Astrocyte (in vitro differentiated cells and primary cell): ENCODE data around the gene DENND5B. TPM values are rescaled to one million over a fixed set of nuclear protein-coding genes. Genes with fewer than 3 reads are reported as not detected.

Experiments used
- DNase-seq: peaks from one replicate; pipeline ENCODE4 v3.0.0-alpha.2; 2010; ENCODE audit warnings: low read depth
- FAIRE-seq: peaks from 2 replicates; lab custom pipeline; 2011; peaks lifted over from hg19 to GRCh38; lab: Jason Lieb, UNC
- H2AFZ ChIP-seq: 2 replicates; pipeline ENCODE4 v1.6.0; 2012; ENCODE audit warnings: low read depth, low read length, inconsistent platforms
- H3K27ac ChIP-seq: 2 replicates; pipeline ENCODE4 v1.5.1; 2011; ENCODE audit warnings: low read depth, low read length, inconsistent platforms
- H3K27me3 ChIP-seq: 2 replicates; pipeline ENCODE4 v1.6.0; 2011; ENCODE audit warnings: low read length, inconsistent platforms; ENCODE audit not compliant: insufficient read depth
- H3K36me3 ChIP-seq: 2 replicates; pipeline ENCODE4 v1.5.1; 2011; ENCODE audit warnings: low read length, inconsistent platforms; ENCODE audit not compliant: insufficient read depth
- H3K4me1 ChIP-seq: 2 replicates; pipeline ENCODE4 v1.5.1; 2011; ENCODE audit warnings: low read length, inconsistent platforms; ENCODE audit not compliant: insufficient read depth
- H3K4me2 ChIP-seq: 2 replicates; pipeline ENCODE4 v1.6.0; 2012; ENCODE audit warnings: low read length, inconsistent platforms
- H3K4me3 ChIP-seq: 2 replicates; pipeline ENCODE4 v1.5.1; 2011; ENCODE audit warnings: low read depth, mild to moderate bottlenecking, low read length, inconsistent platforms; ENCODE audit not compliant: insufficient read depth
- H3K79me2 ChIP-seq: 2 replicates; pipeline ENCODE4 v1.6.0; 2012; ENCODE audit warnings: mild to moderate bottlenecking, low read length, inconsistent platforms; ENCODE audit not compliant: insufficient read depth
- H3K9ac ChIP-seq: 2 replicates; pipeline ENCODE4 v1.6.0; 2012; ENCODE audit warnings: mild to moderate bottlenecking, low read length, inconsistent platforms
- H3K9me3 ChIP-seq: 2 replicates; pipeline ENCODE4 v1.5.1; 2012; ENCODE audit warnings: low read depth, mild to moderate bottlenecking, low read length, inconsistent platforms; ENCODE audit not compliant: insufficient read depth
- H4K20me1 ChIP-seq: 2 replicates; pipeline ENCODE4 v1.6.0; 2012; ENCODE audit warnings: low read length, inconsistent platforms; ENCODE audit not compliant: insufficient read depth
- H3K27ac Mint-ChIP-seq: one replicate; pipeline ENCODE4 v1.8.0; 2021; ENCODE audit warnings: mild to moderate bottlenecking, mixed read lengths; ENCODE audit not compliant: unreplicated experiment
- H3K27me3 Mint-ChIP-seq: one replicate; pipeline ENCODE4 v1.8.0; 2021; ENCODE audit warnings: low read depth, mixed read lengths; ENCODE audit not compliant: unreplicated experiment
- H3K36me3 Mint-ChIP-seq: one replicate; pipeline ENCODE4 v1.8.0; 2021; ENCODE audit warnings: low read depth, mixed read lengths; ENCODE audit not compliant: unreplicated experiment
- H3K4me1 Mint-ChIP-seq: one replicate; pipeline ENCODE4 v1.8.0; 2021; ENCODE audit warnings: low read depth, mixed read lengths; ENCODE audit not compliant: unreplicated experiment
- H3K4me3 Mint-ChIP-seq: one replicate; pipeline ENCODE4 v1.8.0; 2021; ENCODE audit warnings: mild to moderate bottlenecking, moderate library complexity, mixed read lengths; ENCODE audit not compliant: unreplicated experiment
- H3K9me3 Mint-ChIP-seq: one replicate; pipeline ENCODE4 v1.8.0; 2021; ENCODE audit warnings: mild to moderate bottlenecking, mixed read lengths; ENCODE audit not compliant: unreplicated experiment
- CTCF ChIP-seq: IDR thresholded peaks from 2 replicates; pipeline ENCODE4 v1.5.1; 2011; ENCODE audit warnings: low read depth, mild to moderate bottlenecking, inconsistent platforms, low read length, moderate library complexity; ENCODE audit not compliant: insufficient read depth
- EZH2 ChIP-seq: IDR thresholded peaks from 2 replicates; pipeline ENCODE4 v1.6.1; 2012; ENCODE audit warnings: mild to moderate bottlenecking, low read length, inconsistent platforms; ENCODE audit not compliant: insufficient read depth
- total RNA-seq: library from RNA; stranded (reverse); gene quantifications from 2 replicates; pipeline ENCODE4 v1.2.1, GENCODE V29; 2021

DENND5B gene
- total RNA-seq, 1 donor from 2014 or later = 22.7 TPM

GRCh38 chr12:31482816-31483215, 108.1 kb downstream of the DENND5B start:
- FAIRE-seq = no peak
- Mint-ChIP-seq H3K36me3 (no peaks in the 10 kb centered on the region), H3K9me3 (peaks cover 2% of the 10 kb centered on the region), H3K27me3 (no peaks in the 10 kb centered on the region), H3K4me3 (no peak overlapping the region), H3K27ac (peak overlapping the region; percentile 17), H3K4me1 (peaks cover 13% of the 10 kb centered on the region)
- peak; percentile 83 for DNase-seq
- TF ChIP-seq EZH2 (no peak), CTCF (no peak)
- Histone ChIP-seq H3K36me3 (no peaks in the 10 kb centered on the region), H3K9ac (no peak overlapping the region), H3K4me3 (no peak overlapping the region), H3K4me1 (peaks cover 7% of the 10 kb centered on the region), H4K20me1 (no peaks in the 10 kb centered on the region), H3K4me2 (peak overlapping the region; percentile 11), H2AFZ (no peak overlapping the region), H3K9me3 (no peaks in the 10 kb centered on the region), H3K27ac (peak overlapping the region; percentile 16), H3K27me3 (no peaks in the 10 kb centered on the region), H3K79me2 (no peaks in the 10 kb centered on the region)

GRCh38 chr12:31481415-31481814, 109.5 kb downstream of the DENND5B start:
- Mint-ChIP-seq H3K27me3 (no peaks in the 10 kb centered on the region), H3K27ac (no peak overlapping the region), H3K36me3 (no peaks in the 10 kb centered on the region), H3K4me1 (peaks cover 13% of the 10 kb centered on the region), H3K4me3 (no peak overlapping the region), H3K9me3 (peaks cover 2% of the 10 kb centered on the region)
- DNase-seq = no peak
- H3K4me1 ChIP-seq = peaks cover 7% of the 10 kb centered on the region
- H3K9ac ChIP-seq = no peak overlapping the region
- H2AFZ ChIP-seq = no peak overlapping the region
- no peak overlapping the region for H3K4me3 ChIP-seq
- H3K9me3 ChIP-seq = no peaks in the 10 kb centered on the region
- H3K27me3 ChIP-seq = no peaks in the 10 kb centered on the region
- no peak overlapping the region for H3K4me2 ChIP-seq
- no peak overlapping the region for H3K27ac ChIP-seq
- FAIRE-seq = no peak
- no peaks in the 10 kb centered on the region for H3K79me2 ChIP-seq
- no peak for TF ChIP-seq CTCF
- TF ChIP-seq EZH2 = no peak
- no peaks in the 10 kb centered on the region for H4K20me1 ChIP-seq
- H3K36me3 ChIP-seq = no peaks in the 10 kb centered on the region

GRCh38 chr12:31479516-31480210, 111.3 kb downstream of the DENND5B start:
- H3K4me3 Mint-ChIP-seq = no peak overlapping the region
- TF ChIP-seq CTCF (no peak), EZH2 (no peak)
- H3K27ac Mint-ChIP-seq = no peak overlapping the region
- H3K36me3 ChIP-seq = no peaks in the 10 kb centered on the region
- H4K20me1 ChIP-seq = no peaks in the 10 kb centered on the region
- H3K9me3 Mint-ChIP-seq = peaks cover 2% of the 10 kb centered on the region
- H2AFZ ChIP-seq = no peak overlapping the region
- no peaks in the 10 kb centered on the region for H3K27me3 Mint-ChIP-seq
- no peaks in the 10 kb centered on the region for H3K36me3 Mint-ChIP-seq
- no peak overlapping the region for H3K4me2 ChIP-seq
- H3K27ac ChIP-seq = no peak overlapping the region
- no peaks in the 10 kb centered on the region for H3K27me3 ChIP-seq
- no peak overlapping the region for H3K4me3 ChIP-seq
- H3K79me2 ChIP-seq = no peaks in the 10 kb centered on the region
- FAIRE-seq (no peak), DNase-seq (no peak)
- no peak overlapping the region for H3K9ac ChIP-seq
- peaks cover 13% of the 10 kb centered on the region for H3K4me1 Mint-ChIP-seq
- H3K4me1 ChIP-seq = peaks cover 7% of the 10 kb centered on the region
- no peaks in the 10 kb centered on the region for H3K9me3 ChIP-seq
